Measurements from ENCODE around the gene CHMP2A.
A peak's percentile ranks its signal among the peaks of the same experiment; 100 is the strongest.

Gene CHMP2A

DNA sequence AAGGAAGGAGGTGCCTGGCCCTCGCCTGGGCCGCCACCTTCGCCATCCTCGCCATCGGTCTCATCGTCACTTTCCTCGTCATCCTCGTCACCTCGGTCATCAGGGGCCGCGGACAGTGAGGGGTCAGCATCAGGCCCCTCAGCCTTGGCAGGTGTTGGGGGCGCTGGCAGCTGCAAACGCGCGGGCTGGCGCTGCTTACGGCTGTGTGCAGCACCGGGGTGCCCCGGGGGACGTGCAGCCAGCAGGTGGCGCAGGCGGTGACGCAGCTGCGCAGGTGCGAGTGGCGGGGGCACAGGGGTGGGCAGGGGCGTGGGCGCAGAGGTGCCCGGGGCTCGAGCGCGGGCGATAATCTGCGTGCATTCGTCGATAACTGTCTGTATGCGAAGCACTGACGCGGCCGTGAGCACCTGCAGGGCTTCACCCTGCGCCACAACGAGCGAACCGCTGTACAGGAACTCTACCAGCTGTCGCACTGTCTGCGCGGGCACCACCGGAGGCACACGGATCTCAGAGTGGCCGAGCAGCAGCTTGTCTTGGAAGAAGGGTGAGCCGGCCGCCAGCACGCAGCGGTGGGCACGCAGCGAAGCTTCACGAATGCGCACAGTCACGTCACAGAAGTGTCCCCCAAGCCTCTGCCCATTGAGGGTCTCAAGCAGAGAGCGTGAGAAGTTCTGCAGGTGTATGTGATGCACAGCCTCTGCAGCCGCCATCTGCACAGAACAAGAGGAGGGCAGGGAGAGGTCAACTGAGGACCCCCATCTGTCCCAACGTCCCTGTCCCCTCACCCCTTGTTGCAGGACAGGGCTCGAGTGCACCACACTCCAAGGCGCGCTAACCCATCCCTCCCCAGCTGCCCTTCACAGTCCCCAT lies 37.7 kb downstream of the CHMP2A start:
- no peak overlapping the region for H3K27ac ChIP-seq (ENCODE audit: extremely low read depth, low read depth, low read length)
- H3K4me1 ChIP-seq (ENCODE audit: control insufficient read depth, insufficient read depth, low read length): peaks cover 10% of the 10 kb centered on the region
- no peaks in the 10 kb centered on the region for H3K9me3 ChIP-seq (ENCODE audit: control insufficient read depth, insufficient read depth, low read depth, low read length)
- CTCF ChIA-PET: interaction anchor here (0.6 to 3.1 kb wide), 6 partner anchors 17 to 1998 kb away, joined by 3 to 26 read pairs (median 4); no protein-coding TSS in a partner anchor
- TF ChIP-seq, protein P1, sequence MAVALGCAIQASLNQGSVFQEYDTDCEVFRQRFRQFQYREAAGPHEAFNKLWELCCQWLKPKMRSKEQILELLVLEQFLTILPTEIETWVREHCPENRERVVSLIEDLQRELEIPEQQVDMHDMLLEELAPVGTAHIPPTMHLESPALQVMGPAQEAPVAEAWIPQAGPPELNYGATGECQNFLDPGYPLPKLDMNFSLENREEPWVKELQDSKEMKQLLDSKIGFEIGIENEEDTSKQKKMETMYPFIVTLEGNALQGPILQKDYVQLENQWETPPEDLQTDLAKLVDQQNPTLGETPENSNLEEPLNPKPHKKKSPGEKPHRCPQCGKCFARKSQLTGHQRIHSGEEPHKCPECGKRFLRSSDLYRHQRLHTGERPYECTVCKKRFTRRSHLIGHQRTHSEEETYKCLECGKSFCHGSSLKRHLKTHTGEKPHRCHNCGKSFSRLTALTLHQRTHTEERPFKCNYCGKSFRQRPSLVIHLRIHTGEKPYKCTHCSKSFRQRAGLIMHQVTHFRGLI (tag by site-specific recombination; IDR thresholded peaks at IDR 0.05): no peak
- TF ChIP-seq ZNF621 (tag by site-specific recombination; IDR thresholded peaks at IDR 0.05) (no peak), ZNF626 (tag by site-specific recombination; IDR thresholded peaks at IDR 0.05) (no peak), HOXA7 (CRISPR knock-in tag; IDR thresholded peaks at IDR 0.05; ENCODE audit: borderline replicate concordance) (no peak), HOXC10 (CRISPR knock-in tag; IDR thresholded peaks at IDR 0.05) (0 out of 2 replicates have a peak, but pooled peaks have one; percentile 79)
- TF ChIP-seq, protein P2, sequence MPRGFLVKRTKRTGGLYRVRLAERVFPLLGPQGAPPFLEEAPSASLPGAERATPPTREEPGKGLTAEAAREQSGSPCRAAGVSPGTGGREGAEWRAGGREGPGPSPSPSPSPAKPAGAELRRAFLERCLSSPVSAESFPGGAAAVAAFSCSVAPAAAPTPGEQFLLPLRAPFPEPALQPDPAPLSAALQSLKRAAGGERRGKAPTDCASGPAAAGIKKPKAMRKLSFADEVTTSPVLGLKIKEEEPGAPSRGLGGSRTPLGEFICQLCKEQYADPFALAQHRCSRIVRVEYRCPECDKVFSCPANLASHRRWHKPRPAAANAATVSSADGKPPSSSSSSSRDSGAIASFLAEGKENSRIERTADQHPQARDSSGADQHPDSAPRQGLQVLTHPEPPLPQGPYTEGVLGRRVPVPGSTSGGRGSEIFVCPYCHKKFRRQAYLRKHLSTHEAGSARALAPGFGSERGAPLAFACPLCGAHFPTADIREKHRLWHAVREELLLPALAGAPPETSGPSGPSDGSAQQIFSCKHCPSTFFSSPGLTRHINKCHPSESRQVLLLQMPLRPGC (tag by site-specific recombination; IDR thresholded peaks at IDR 0.05): no peak
- H3K4me3 ChIP-seq (ENCODE audit: low read depth, low read length): no peak overlapping the region
- POLR2A ChIA-PET: interaction anchor here (0.6 to 1.6 kb wide), 5 partner anchors 12 to 42 kb away, joined by 3 to 7 read pairs (median 3); partner anchors contain the start of genes CHMP2A and TRIM28
- H3K36me3 ChIP-seq (ENCODE audit: control insufficient read depth in 2 of 2, insufficient read depth in 1 of 2, low read length in 2 of 2): peaks cover 0 to 27% of the 10 kb centered on the region in 2 experiments; a peak in 1 of 3 replicates

DNA sequence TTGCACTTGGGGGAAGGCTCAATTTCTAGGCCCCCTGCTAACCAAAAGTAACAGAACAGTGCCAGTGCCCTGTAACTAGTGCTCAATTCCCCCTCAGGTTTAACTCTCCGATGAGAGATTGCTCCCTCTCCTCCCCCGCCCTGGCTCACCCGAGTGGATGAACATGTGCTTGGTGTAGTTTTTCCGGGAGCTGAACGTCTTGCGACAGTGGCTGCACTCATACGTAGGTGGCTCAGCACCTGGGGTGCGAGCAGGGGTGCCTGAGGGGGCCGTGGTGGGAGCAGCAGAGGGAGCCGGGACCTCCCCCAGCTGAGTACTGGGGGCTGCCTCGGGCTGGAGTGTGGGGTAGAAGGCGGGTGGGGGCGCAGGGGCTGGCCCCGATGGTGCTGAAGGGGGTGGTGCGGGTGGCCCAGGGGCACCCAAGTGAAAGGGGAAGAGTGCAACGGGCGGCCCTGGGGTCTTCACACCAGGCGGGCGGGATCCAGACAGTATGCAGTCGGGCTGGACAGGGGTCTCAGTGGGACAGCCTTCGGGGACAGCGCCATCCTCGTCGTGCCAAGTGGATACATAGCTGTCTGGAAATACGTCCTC lies 38.6 kb downstream of the CHMP2A start:
- Histone ChIP-seq H3K27ac (ENCODE audit: extremely low read depth, low read depth, low read length) (no peak overlapping the region), H3K4me1 (ENCODE audit: control insufficient read depth, insufficient read depth, low read length) (peaks cover 10% of the 10 kb centered on the region), H3K4me3 (ENCODE audit: low read depth, low read length) (no peak overlapping the region)

DNA sequence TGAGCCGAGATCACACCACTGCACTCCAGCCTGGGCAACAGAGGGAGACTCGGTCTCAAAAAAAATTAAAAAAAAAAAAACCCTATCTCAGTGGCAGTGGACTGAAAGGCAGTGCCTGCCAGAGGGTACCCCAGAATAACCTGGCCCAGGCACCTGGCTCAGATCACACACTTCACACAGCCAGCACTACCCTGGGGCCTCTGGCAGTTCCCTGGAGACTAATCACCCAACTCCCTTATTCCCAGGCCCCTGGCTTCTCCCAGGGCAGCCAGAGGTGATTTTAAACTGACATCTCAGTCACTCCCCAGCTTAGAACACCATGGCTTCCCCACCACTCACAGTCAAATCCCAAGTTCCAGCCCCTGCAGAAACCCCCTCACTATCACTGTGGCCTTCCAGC lies 39.6 kb downstream of the CHMP2A start:
- ChIA-PET POLR2A (interaction anchor here (1.1 kb wide), 1 partner anchor 40 kb away, joined by 4 read pairs; the partner anchor contains the start of gene CHMP2A), CTCF (no interaction called here)
- Histone ChIP-seq H3K9me3 (ENCODE audit: control insufficient read depth, insufficient read depth, low read depth, low read length) (no peaks in the 10 kb centered on the region), H3K4me3 (ENCODE audit: low read depth, low read length) (no peak overlapping the region), H3K4me1 (ENCODE audit: control insufficient read depth, insufficient read depth, low read length) (0 out of 2 replicates have a peak, but pooled peaks cover 6% of the 10 kb centered on the region), H3K36me3 (ENCODE audit: control insufficient read depth in 2 of 2, insufficient read depth in 1 of 2, low read length in 2 of 2) (peaks cover 0 to 27% of the 10 kb centered on the region in 2 experiments; a peak in 1 of 3 replicates), H3K27ac (ENCODE audit: extremely low read depth, low read depth, low read length) (no peak overlapping the region)
- TF ChIP-seq ZNF16 (tag by site-specific recombination; IDR thresholded peaks at IDR 0.05; ENCODE audit: low read depth): no peak
- TF ChIP-seq ZNF169 (tag by site-specific recombination; IDR thresholded peaks at IDR 0.05): no peak
- TF ChIP-seq ZNF701 (tag by site-specific recombination; IDR thresholded peaks at IDR 0.05): no peak

More for the DNA sequence above, 38.6 kb downstream of the CHMP2A start:
- CTCF ChIA-PET: interaction anchor here (0.6 kb wide), 1 partner anchor 50 kb away, joined by 5 read pairs; no protein-coding TSS in a partner anchor
- H3K36me3 ChIP-seq (ENCODE audit: control insufficient read depth in 2 of 2, insufficient read depth in 1 of 2, low read length in 2 of 2): peaks cover 0 to 27% of the 10 kb centered on the region in 2 experiments; a peak in 1 of 3 replicates
- POLR2A ChIA-PET: interaction anchor here (0.9 kb wide), 1 partner anchor 28 kb away, joined by 3 read pairs; the partner anchor contains the start of gene TRIM28
- no peak for TF ChIP-seq ZNF302 (tag by site-specific recombination; IDR thresholded peaks at IDR 0.05; ENCODE audit: low read depth)
- 0 out of 2 replicates have a peak, but pooled peaks have one; percentile 10 for TF ChIP-seq HOXC10 (CRISPR knock-in tag; IDR thresholded peaks at IDR 0.05)
- no peaks in the 10 kb centered on the region for H3K9me3 ChIP-seq (ENCODE audit: control insufficient read depth, insufficient read depth, low read depth, low read length)

DNA sequence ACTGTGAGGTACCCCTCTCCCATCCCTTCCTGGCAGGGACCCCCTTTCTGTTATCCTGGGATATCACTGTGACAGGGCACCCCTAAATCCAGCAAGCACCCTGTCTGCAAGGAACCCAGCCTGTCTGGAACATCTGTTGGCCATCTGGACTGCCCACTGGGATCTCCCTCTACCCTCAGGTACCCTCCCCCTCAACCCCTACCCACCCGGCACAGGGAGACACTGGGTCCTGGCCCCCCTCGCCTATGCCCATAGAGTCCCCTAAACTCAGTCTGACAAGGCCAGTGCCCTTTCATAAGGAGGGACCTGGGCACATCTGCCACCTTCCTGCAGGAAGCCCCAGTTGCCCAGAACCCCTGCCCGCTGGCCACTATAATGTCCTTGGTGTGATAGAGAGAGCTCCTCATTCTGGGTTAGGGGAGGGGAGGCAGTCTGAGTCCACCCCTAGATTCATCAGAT lies 40.3 kb downstream of the CHMP2A start:
- ChIA-PET CTCF (no interaction called here), POLR2A (interaction anchor here (1.1 kb wide), 1 partner anchor 40 kb away, joined by 4 read pairs; the partner anchor contains the start of gene CHMP2A)
- Histone ChIP-seq H3K9me3 (ENCODE audit: control insufficient read depth, insufficient read depth, low read depth, low read length) (no peaks in the 10 kb centered on the region), H3K27ac (ENCODE audit: extremely low read depth, low read depth, low read length) (no peak overlapping the region), H3K4me3 (ENCODE audit: low read depth, low read length) (no peak overlapping the region), H3K36me3 (ENCODE audit: control insufficient read depth in 2 of 2, insufficient read depth in 1 of 2, low read length in 2 of 2) (peaks cover 0 to 27% of the 10 kb centered on the region in 2 experiments; a peak in 1 of 3 replicates), H3K4me1 (ENCODE audit: control insufficient read depth, insufficient read depth, low read length) (0 out of 2 replicates have a peak, but pooled peaks cover 6% of the 10 kb centered on the region)
- TF ChIP-seq SP2 (tag by site-specific recombination; IDR thresholded peaks at IDR 0.05): no peak
- TF ChIP-seq, protein P3, sequence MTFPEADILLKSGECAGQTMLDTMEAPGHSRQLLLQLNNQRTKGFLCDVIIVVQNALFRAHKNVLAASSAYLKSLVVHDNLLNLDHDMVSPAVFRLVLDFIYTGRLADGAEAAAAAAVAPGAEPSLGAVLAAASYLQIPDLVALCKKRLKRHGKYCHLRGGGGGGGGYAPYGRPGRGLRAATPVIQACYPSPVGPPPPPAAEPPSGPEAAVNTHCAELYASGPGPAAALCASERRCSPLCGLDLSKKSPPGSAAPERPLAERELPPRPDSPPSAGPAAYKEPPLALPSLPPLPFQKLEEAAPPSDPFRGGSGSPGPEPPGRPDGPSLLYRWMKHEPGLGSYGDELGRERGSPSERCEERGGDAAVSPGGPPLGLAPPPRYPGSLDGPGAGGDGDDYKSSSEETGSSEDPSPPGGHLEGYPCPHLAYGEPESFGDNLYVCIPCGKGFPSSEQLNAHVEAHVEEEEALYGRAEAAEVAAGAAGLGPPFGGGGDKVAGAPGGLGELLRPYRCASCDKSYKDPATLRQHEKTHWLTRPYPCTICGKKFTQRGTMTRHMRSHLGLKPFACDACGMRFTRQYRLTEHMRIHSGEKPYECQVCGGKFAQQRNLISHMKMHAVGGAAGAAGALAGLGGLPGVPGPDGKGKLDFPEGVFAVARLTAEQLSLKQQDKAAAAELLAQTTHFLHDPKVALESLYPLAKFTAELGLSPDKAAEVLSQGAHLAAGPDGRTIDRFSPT (tag by site-specific recombination; IDR thresholded peaks at IDR 0.05): peak; percentile 28; the same call in 1 of the 2 replicates
